Upper lobe of right lung (tissue), 1 donor: ENCODE data around the gene IGSF21. TPM values are rescaled to one million over a fixed set of nuclear protein-coding genes. Genes with fewer than 3 reads are reported as not detected.
"Not testable (repeated sequence)": the region's sequence is repeated elsewhere in the genome, so short reads cannot be mapped to it uniquely, and the experiment has no call there.

Experiments
- ATAC-seq: fragments of 200-7000 bp; cut with Tn5 transposase; one replicate; pipeline ENCODE4 v1.9.1; 2020; ENCODE audit warnings: mild to moderate bottlenecking, moderate library complexity
- DNase-seq: peaks from one replicate; pipeline ENCODE4 v3.0.0-alpha.2; 2020
- H3K27ac ChIP-seq: fragments of 200-600 bp; one replicate; pipeline ENCODE4 v1.8.0; 2022
- H3K27me3 ChIP-seq: fragments of 200-600 bp; one replicate; pipeline ENCODE4 v1.8.0; 2022; ENCODE audit warnings: mild to moderate bottlenecking
- H3K36me3 ChIP-seq: fragments of 200-600 bp; one replicate; pipeline ENCODE4 v1.8.0; 2022
- H3K4me1 ChIP-seq: fragments of 200-600 bp; one replicate; pipeline ENCODE4 v1.8.0; 2022
- H3K4me3 ChIP-seq: fragments of 200-600 bp; one replicate; pipeline ENCODE4 v1.8.0; 2022; ENCODE audit warnings: mild to moderate bottlenecking
- H3K9me3 ChIP-seq: fragments of 200-600 bp; one replicate; pipeline ENCODE4 v1.8.0; 2022
- CTCF ChIP-seq: fragments of 200-600 bp; IDR thresholded peaks from one replicate; pipeline ENCODE4 v1.8.0; 2022; ENCODE audit warnings: antibody characterized with exemption
- intact Hi-C: fragments of 100-400 bp; cut with DNase I; formaldehyde crosslinking; loops from one replicate; pipeline ENCODE4 v1.11.0; 2022
- total RNA-seq: library from RNA; stranded (reverse); fragmentation: NEBNext Ultra II Directional; extraction: Animal tissue kit (Norgen Biotek cat#: 25700); gene quantifications from one replicate; pipeline ENCODE4 v1.2.1, GENCODE V29; 2021
- donor health status: DM: no; HTN: yes; CAD: no; lungs with severe emphysema.

The IGSF21 gene
- total RNA-seq, 1 donor from 2014 or later = 3.2 TPM

DNA sequence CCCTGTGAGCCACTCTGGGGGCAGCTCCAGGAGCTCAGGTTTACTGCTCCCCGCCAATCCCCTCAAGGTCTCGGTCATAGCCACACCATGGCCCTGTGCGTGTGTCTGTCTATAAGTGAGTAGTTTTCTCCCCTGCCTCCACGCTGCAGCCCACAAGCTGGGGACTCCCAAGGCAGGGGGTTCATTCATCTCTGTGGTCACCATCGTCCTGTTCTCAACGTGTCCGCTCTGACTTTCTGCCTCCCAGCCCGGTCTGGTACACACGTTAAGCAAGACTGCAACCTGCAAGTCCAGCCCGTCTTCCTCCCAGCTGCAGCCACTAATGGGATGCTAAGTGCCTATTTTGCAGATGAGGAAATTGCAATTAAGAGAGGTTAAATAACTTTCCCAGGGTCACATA lies 49.8 kb downstream of the IGSF21 start:
- Histone ChIP-seq H3K9me3 (no peaks in the 10 kb centered on the region), H3K27ac (no peak overlapping the region), H3K27me3 (peaks cover 13% of the 10 kb centered on the region), H3K4me1 (no peaks in the 10 kb centered on the region), H3K4me3 (no peak overlapping the region), H3K36me3 (no peaks in the 10 kb centered on the region)
- ATAC-seq (no peak), DNase-seq (no peak)
- intact Hi-C loops = no loop called here
- TF ChIP-seq CTCF = no peak

- intact Hi-C loops = no loop called here
- Histone ChIP-seq H3K36me3 (no peaks in the 10 kb centered on the region), H3K4me1 (no peaks in the 10 kb centered on the region), H3K27me3 (peaks cover 13% of the 10 kb centered on the region), H3K27ac (no peak overlapping the region), H3K4me3 (no peak overlapping the region), H3K9me3 (no peaks in the 10 kb centered on the region)
- no peak for TF ChIP-seq CTCF
- DNase-seq (no peak), ATAC-seq (no peak)
These were observed 50.4 kb downstream of the IGSF21 start for GRCh38 chr1:18157968-18158367.

- no peak overlapping the region for H3K4me3 ChIP-seq
- H3K27ac ChIP-seq = no peak overlapping the region
- H3K4me1 ChIP-seq = no peaks in the 10 kb centered on the region
- no peak for DNase-seq
- H3K27me3 ChIP-seq = peaks cover 13% of the 10 kb centered on the region
- no peak for TF ChIP-seq CTCF
- no peak for ATAC-seq
- no peaks in the 10 kb centered on the region for H3K36me3 ChIP-seq
- no peaks in the 10 kb centered on the region for H3K9me3 ChIP-seq
- intact Hi-C loops = no loop called here
These were observed 51.1 kb downstream of the IGSF21 start for GRCh38 chr1:18158714-18159113.

DNA sequence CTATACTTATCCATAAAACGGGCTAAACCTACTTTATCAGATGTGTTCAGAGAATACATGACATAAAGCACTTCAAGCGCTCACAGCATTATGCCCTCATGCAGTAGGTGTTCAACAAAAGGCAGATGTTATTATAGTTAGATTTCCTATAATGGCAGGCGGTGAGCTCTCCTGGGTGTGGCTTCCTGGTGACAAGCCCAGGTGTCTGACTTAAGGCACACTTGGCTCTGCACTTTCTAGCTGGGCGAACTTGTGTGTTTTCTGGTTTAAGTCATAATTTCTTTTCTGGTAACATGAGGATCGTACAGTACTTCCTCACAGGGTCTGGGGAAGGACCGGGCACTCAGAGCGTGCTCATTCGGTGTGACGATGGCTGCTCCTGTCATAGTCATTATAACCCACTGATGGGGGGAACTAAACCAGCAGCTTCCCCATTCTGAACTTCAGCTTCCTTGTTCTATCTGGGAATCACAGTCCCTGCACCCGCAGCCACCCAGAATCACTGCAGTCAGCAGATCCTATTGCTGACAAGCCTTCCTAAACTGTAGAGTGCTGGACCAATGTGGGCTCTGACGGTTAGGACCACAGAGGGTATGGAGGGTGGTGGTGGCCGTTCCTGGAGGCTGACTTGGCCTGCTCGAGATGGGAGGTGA lies 52.8 kb downstream of the IGSF21 start:
- Histone ChIP-seq H3K4me1 (no peaks in the 10 kb centered on the region), H3K27ac (peak overlapping the region; percentile 47), H3K9me3 (no peaks in the 10 kb centered on the region), H3K36me3 (no peaks in the 10 kb centered on the region), H3K4me3 (no peak overlapping the region), H3K27me3 (peaks cover 13% of the 10 kb centered on the region)
- DNase-seq (peak; percentile 76), ATAC-seq (peak; percentile 93)
- intact Hi-C loops = no loop called here
- no peak for TF ChIP-seq CTCF

GRCh38 chr1:18161690-18162089 lies 54.1 kb downstream of the IGSF21 start:
- Histone ChIP-seq H3K27me3 (peaks cover 13% of the 10 kb centered on the region), H3K4me1 (no peaks in the 10 kb centered on the region), H3K9me3 (no peaks in the 10 kb centered on the region), H3K4me3 (no peak overlapping the region), H3K27ac (no peak overlapping the region), H3K36me3 (no peaks in the 10 kb centered on the region)
- DNase-seq = no peak
- no peak for TF ChIP-seq CTCF
- intact Hi-C loops = no loop called here
- ATAC-seq = no peak

DNA sequence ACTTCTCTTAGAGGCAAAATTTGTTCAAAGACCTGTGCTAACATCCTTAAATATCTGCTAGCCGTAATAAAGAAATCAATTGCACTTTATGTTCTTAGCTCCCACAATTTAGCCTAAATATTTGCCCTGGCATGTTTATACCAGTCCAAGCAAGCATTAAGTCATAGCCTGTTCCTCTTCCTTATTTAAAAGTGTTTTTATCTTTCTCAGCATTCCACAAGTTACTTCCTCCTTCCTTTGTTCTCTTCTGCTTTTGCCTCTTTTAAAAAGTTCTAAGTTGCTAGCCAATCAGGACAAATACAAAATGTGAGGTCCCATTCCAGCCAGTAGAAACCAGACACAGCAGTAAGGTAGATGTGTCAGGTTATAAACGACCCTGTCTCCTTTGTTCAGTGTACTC lies 58.0 kb downstream of the IGSF21 start:
- H3K4me3 ChIP-seq, DNase-seq, H3K4me1 ChIP-seq, H3K9me3 ChIP-seq, ATAC-seq, H3K36me3 ChIP-seq, H3K27ac ChIP-seq, intact Hi-C loops, H3K27me3 ChIP-seq: not testable (repeated sequence)
